ENCODE data around the gene PHC2.

DNA sequence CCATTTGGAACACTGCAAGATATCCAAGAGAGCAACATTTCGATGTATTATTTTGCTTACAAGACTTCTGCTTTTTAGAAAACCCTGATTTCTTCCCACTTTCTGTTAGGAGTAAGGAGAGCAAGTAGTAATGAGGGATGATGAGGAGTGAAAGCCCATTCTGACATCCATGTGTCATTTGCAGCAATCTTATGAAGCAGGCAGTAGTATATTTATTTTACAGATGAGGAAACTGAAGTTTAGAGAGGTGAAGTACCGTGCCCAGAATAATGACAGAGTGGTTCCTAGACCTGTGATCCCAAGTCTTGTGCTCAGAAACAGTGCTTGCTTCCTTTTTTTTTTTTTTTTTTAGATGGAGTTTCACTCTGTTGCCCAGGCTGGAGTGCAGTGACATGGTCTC lies 34.4 kb upstream of the PHC2 start:
- TF ChIP-seq EZH2 (IDR thresholded peaks at IDR 0.05) (no peak), EZH2phosphoT487 (IDR thresholded peaks at IDR 0.05) (no peak)
- TF ChIP-seq, protein P1, sequence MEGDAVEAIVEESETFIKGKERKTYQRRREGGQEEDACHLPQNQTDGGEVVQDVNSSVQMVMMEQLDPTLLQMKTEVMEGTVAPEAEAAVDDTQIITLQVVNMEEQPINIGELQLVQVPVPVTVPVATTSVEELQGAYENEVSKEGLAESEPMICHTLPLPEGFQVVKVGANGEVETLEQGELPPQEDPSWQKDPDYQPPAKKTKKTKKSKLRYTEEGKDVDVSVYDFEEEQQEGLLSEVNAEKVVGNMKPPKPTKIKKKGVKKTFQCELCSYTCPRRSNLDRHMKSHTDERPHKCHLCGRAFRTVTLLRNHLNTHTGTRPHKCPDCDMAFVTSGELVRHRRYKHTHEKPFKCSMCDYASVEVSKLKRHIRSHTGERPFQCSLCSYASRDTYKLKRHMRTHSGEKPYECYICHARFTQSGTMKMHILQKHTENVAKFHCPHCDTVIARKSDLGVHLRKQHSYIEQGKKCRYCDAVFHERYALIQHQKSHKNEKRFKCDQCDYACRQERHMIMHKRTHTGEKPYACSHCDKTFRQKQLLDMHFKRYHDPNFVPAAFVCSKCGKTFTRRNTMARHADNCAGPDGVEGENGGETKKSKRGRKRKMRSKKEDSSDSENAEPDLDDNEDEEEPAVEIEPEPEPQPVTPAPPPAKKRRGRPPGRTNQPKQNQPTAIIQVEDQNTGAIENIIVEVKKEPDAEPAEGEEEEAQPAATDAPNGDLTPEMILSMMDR (IDR thresholded peaks at IDR 0.05) = no peak
